ENCODE results near the gene MPO.

Gene MPO

GRCh38 chr17:58245428-58246103 is 35.2 kb downstream of the MPO start:
- Mint-ChIP-seq H3K4me3 (no peak overlapping the region), H3K27me3 (peaks cover 39 to 62% of the 10 kb centered on the region in 2 donors), H3K36me3 (ENCODE audit: insufficient read depth) (peaks cover 3% of the 10 kb centered on the region)

GRCh38 chr17:58244963-58245362 is 35.8 kb downstream of the MPO start:
- no peak for DNase-seq
- no peak for ATAC-seq (replicated peaks)

More at GRCh38 chr17:58245428-58246103, 35.2 kb downstream of the MPO start:
- Mint-ChIP-seq H3K9me3 (no peaks in the 10 kb centered on the region), H3K4me1 (ENCODE audit: low read depth in 2 of 2) (peaks cover 6 to 20% of the 10 kb centered on the region in 2 donors), H3K27ac (no peak overlapping the region)
- ATAC-seq (replicated peaks) (no peak), DNase-seq (no peak)

GRCh38 chr17:58242171-58242784 is 38.5 kb downstream of the MPO start:
- Mint-ChIP-seq H3K9me3 (no peaks in the 10 kb centered on the region), H3K27me3 (peaks cover 49 to 78% of the 10 kb centered on the region in 2 donors), H3K27ac (no peak overlapping the region), H3K36me3 (ENCODE audit: insufficient read depth) (no peaks in the 10 kb centered on the region), H3K4me1 (ENCODE audit: low read depth in 2 of 2) (no peaks in the 10 kb centered on the region), H3K4me3 (no peak overlapping the region)
- no peak for ATAC-seq (replicated peaks)
- DNase-seq: no peak

More at GRCh38 chr17:58244963-58245362, 35.8 kb downstream of the MPO start:
- Mint-ChIP-seq H3K27ac (no peak overlapping the region), H3K9me3 (no peaks in the 10 kb centered on the region), H3K4me3 (no peak overlapping the region), H3K4me1 (ENCODE audit: low read depth in 2 of 2) (peaks cover 3 to 15% of the 10 kb centered on the region in 2 donors), H3K36me3 (ENCODE audit: insufficient read depth) (no peaks in the 10 kb centered on the region), H3K27me3 (peaks cover 44 to 62% of the 10 kb centered on the region in 2 donors)

GRCh38 chr17:58239987-58240386 is 40.7 kb downstream of the MPO start:
- no peak overlapping the region for H3K27ac Mint-ChIP-seq
- no peaks in the 10 kb centered on the region for H3K36me3 Mint-ChIP-seq (ENCODE audit: insufficient read depth)
- DNase-seq (no peak), ATAC-seq (replicated peaks) (no peak)
- H3K27me3 Mint-ChIP-seq: peaks cover 59 to 85% of the 10 kb centered on the region in 2 donors
- H3K4me3 Mint-ChIP-seq: no peak overlapping the region
- no peaks in the 10 kb centered on the region for H3K4me1 Mint-ChIP-seq (ENCODE audit: low read depth in 2 of 2)
- H3K9me3 Mint-ChIP-seq: no peaks in the 10 kb centered on the region

- H3K4me3 Mint-ChIP-seq: no peak within 1 kb of the TSS
- H3K27me3 Mint-ChIP-seq: peaks cover 50 to 77% of the 10 kb centered on the region in 2 donors
- no peak for ATAC-seq (replicated peaks)
Observed at GRCh38 chr17:58238147-58238634, 42.5 kb downstream of the MPO start, which contains the start of gene LPO. Gene LPO, plus strand, starts transcription at chr17:58238584. Its CDS starts 4,396 bp downstream, at chr17:58242980.

GRCh38 chr17:58236394-58236793 is 44.3 kb downstream of the MPO start:
- ATAC-seq (replicated peaks): no peak
- H3K27ac Mint-ChIP-seq: no peak overlapping the region
- H3K27me3 Mint-ChIP-seq: peaks cover 35 to 72% of the 10 kb centered on the region in 2 donors
- no peaks in the 10 kb centered on the region for H3K36me3 Mint-ChIP-seq (ENCODE audit: insufficient read depth)
- H3K4me3 Mint-ChIP-seq: no peak overlapping the region
- no peaks in the 10 kb centered on the region for H3K9me3 Mint-ChIP-seq
- DNase-seq: no peak
- no peaks in the 10 kb centered on the region for H3K4me1 Mint-ChIP-seq (ENCODE audit: low read depth in 2 of 2)

More at GRCh38 chr17:58238147-58238634, 42.5 kb downstream of the MPO start, which contains the start of gene LPO:
- no peak for DNase-seq
- H3K9me3 Mint-ChIP-seq: no peaks in the 10 kb centered on the region
- H3K36me3 Mint-ChIP-seq (ENCODE audit: insufficient read depth): no peaks in the 10 kb centered on the region
- H3K4me1 Mint-ChIP-seq (ENCODE audit: low read depth in 2 of 2): no peaks in the 10 kb centered on the region
- no peak within 1 kb of the TSS for H3K27ac Mint-ChIP-seq

- Mint-ChIP-seq H3K27me3 (peaks cover 33 to 67% of the 10 kb centered on the region in 2 donors), H3K4me3 (no peak overlapping the region), H3K9me3 (no peaks in the 10 kb centered on the region), H3K27ac (no peak overlapping the region), H3K4me1 (ENCODE audit: low read depth in 2 of 2) (no peaks in the 10 kb centered on the region), H3K36me3 (ENCODE audit: insufficient read depth) (no peaks in the 10 kb centered on the region)
- no peak for DNase-seq
- no peak for ATAC-seq (replicated peaks)
Observed at GRCh38 chr17:58235821-58236220, 44.9 kb downstream of the MPO start.

- Mint-ChIP-seq H3K27me3 (peaks cover 21 to 67% of the 10 kb centered on the region in 2 donors), H3K36me3 (ENCODE audit: insufficient read depth) (no peaks in the 10 kb centered on the region), H3K27ac (no peak overlapping the region)
Observed at GRCh38 chr17:58234512-58234911, 46.2 kb downstream of the MPO start.

GRCh38 chr17:58233543-58233942 is 47.2 kb downstream of the MPO start:
- ATAC-seq (replicated peaks) (peak; percentile 29), DNase-seq (no peak)
- Mint-ChIP-seq H3K4me1 (ENCODE audit: low read depth in 2 of 2) (no peaks in the 10 kb centered on the region), H3K4me3 (no peak overlapping the region), H3K27me3 (peaks cover 28 to 67% of the 10 kb centered on the region in 2 donors), H3K36me3 (ENCODE audit: insufficient read depth) (no peaks in the 10 kb centered on the region), H3K9me3 (no peaks in the 10 kb centered on the region), H3K27ac (no peak overlapping the region)

More at GRCh38 chr17:58234512-58234911, 46.2 kb downstream of the MPO start:
- Mint-ChIP-seq H3K9me3 (no peaks in the 10 kb centered on the region), H3K4me1 (ENCODE audit: low read depth in 2 of 2) (no peaks in the 10 kb centered on the region), H3K4me3 (no peak overlapping the region)
- DNase-seq: no peak
- ATAC-seq (replicated peaks): no peak

GRCh38 chr17:58232707-58233156 is 48.0 kb downstream of the MPO start:
- no peak overlapping the region for H3K4me3 Mint-ChIP-seq
- no peaks in the 10 kb centered on the region for H3K4me1 Mint-ChIP-seq (ENCODE audit: low read depth in 2 of 2)
- H3K36me3 Mint-ChIP-seq (ENCODE audit: insufficient read depth): no peaks in the 10 kb centered on the region
- no peak overlapping the region for H3K27ac Mint-ChIP-seq
- DNase-seq (no peak), ATAC-seq (replicated peaks) (peak; percentile 46)
- H3K9me3 Mint-ChIP-seq: no peaks in the 10 kb centered on the region
- peaks cover 32 to 72% of the 10 kb centered on the region in 2 donors for H3K27me3 Mint-ChIP-seq

- Mint-ChIP-seq H3K27me3 (peaks cover 36 to 78% of the 10 kb centered on the region in 2 donors), H3K4me1 (ENCODE audit: low read depth in 2 of 2) (no peaks in the 10 kb centered on the region), H3K9me3 (no peaks in the 10 kb centered on the region), H3K4me3 (no peak overlapping the region), H3K27ac (no peak overlapping the region), H3K36me3 (ENCODE audit: insufficient read depth) (no peaks in the 10 kb centered on the region)
- DNase-seq (no peak), ATAC-seq (replicated peaks) (no peak)
Observed at GRCh38 chr17:58231641-58232040, 49.1 kb downstream of the MPO start.

GRCh38 chr17:58229881-58230280 is 50.9 kb downstream of the MPO start:
- ATAC-seq (replicated peaks) (no peak), DNase-seq (no peak)
- H3K4me1 Mint-ChIP-seq (ENCODE audit: low read depth in 2 of 2): no peaks in the 10 kb centered on the region
- peaks cover 29 to 60% of the 10 kb centered on the region in 2 donors for H3K27me3 Mint-ChIP-seq
- no peaks in the 10 kb centered on the region for H3K9me3 Mint-ChIP-seq
- no peaks in the 10 kb centered on the region for H3K36me3 Mint-ChIP-seq (ENCODE audit: insufficient read depth)
- no peak overlapping the region for H3K27ac Mint-ChIP-seq
- H3K4me3 Mint-ChIP-seq: no peak overlapping the region

- no peaks in the 10 kb centered on the region for H3K9me3 Mint-ChIP-seq
- H3K36me3 Mint-ChIP-seq (ENCODE audit: insufficient read depth): no peaks in the 10 kb centered on the region
- no peaks in the 10 kb centered on the region for H3K4me1 Mint-ChIP-seq (ENCODE audit: low read depth in 2 of 2)
- H3K4me3 Mint-ChIP-seq: no peak overlapping the region
- H3K27me3 Mint-ChIP-seq: peaks cover 29 to 55% of the 10 kb centered on the region in 2 donors
- DNase-seq (no peak), ATAC-seq (replicated peaks) (no peak)
- no peak overlapping the region for H3K27ac Mint-ChIP-seq
Observed at GRCh38 chr17:58229384-58229783, 51.4 kb downstream of the MPO start.

- Mint-ChIP-seq H3K36me3 (ENCODE audit: insufficient read depth) (no peaks in the 10 kb centered on the region), H3K4me3 (no peak overlapping the region), H3K9me3 (no peaks in the 10 kb centered on the region), H3K4me1 (ENCODE audit: low read depth in 2 of 2) (no peaks in the 10 kb centered on the region), H3K27me3 (peaks cover 35 to 55% of the 10 kb centered on the region in 2 donors), H3K27ac (no peak overlapping the region)
- DNase-seq (no peak), ATAC-seq (replicated peaks) (no peak)
Observed at GRCh38 chr17:58228679-58229078, 52.1 kb downstream of the MPO start.
